PC-9 (cell line): Measurements from ENCODE around the gene DENND1A.

Experiments
- EZH2 ChIP-seq: fragments of 200-600 bp; sonication (generic); IDR thresholded peaks from 2 replicates; pipeline ENCODE4 v1.8.0; 2017; ENCODE audit warnings: antibody characterized with exemption, low read depth
- TF ChIP-seq, protein P1 (sequence below): fragments of 200-600 bp; sonication (generic); conservative IDR thresholded peaks from 2 replicates; pipeline ENCODE4 v1.6.1; 2017; ENCODE audit warnings: mixed run types, antibody characterized with exemption, mild to moderate bottlenecking, moderate library complexity

DNA sequence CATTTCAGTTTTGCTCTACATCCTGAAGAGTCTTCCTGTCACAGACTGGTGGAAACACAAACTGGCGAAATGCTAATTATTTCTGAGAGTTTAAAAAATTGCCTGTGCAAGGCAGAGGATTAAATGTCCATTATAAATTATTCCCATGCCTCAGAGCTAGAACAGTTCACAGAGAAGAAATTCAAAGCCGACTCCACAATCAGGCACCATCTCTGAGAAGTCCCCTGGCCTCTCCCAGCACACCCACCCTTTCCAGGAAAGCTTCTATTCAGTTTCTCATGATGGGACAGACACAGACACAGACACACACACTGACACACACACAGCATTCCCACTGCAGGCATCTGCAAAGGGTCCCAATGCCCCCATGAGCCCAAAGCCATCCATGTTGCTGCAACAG, 253.1 kb downstream of the DENND1A start:
- TF ChIP-seq, protein P1, sequence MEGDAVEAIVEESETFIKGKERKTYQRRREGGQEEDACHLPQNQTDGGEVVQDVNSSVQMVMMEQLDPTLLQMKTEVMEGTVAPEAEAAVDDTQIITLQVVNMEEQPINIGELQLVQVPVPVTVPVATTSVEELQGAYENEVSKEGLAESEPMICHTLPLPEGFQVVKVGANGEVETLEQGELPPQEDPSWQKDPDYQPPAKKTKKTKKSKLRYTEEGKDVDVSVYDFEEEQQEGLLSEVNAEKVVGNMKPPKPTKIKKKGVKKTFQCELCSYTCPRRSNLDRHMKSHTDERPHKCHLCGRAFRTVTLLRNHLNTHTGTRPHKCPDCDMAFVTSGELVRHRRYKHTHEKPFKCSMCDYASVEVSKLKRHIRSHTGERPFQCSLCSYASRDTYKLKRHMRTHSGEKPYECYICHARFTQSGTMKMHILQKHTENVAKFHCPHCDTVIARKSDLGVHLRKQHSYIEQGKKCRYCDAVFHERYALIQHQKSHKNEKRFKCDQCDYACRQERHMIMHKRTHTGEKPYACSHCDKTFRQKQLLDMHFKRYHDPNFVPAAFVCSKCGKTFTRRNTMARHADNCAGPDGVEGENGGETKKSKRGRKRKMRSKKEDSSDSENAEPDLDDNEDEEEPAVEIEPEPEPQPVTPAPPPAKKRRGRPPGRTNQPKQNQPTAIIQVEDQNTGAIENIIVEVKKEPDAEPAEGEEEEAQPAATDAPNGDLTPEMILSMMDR, result no peak
- no peak for TF ChIP-seq EZH2
